Panc1 (cell line): Measurements from ENCODE around the gene DLG2. TPM values are rescaled to one million over a fixed set of nuclear protein-coding genes. Genes with fewer than 3 reads are reported as not detected.

Experiments used
- ATAC-seq: fragments of 200-7000 bp; cut with Tn5 transposase; 2 replicates; pipeline ENCODE4 v1.9.1; 2020; ENCODE audit warnings: mild to moderate bottlenecking, moderate library complexity
- BruUV-seq: library from RNA; stranded (reverse); fragments of 400-500 nt; replicated peaks from 2 replicates; lab custom pipeline; 2021; lab: Mats Ljungman, UMichigan
- CTCF ChIA-PET: fragments of 300-600 bp; sonication (Branson Sonifier 250); formaldehyde crosslinking; loops from one replicate; lab custom pipeline; 2022; ENCODE audit warnings: antibody characterized with exemption; lab: Charles Lee
- POLR2A ChIA-PET: fragments of 300-600 bp; sonication (Branson Sonifier 250); formaldehyde crosslinking; loops from one replicate; lab custom pipeline; 2022; ENCODE audit warnings: antibody characterized with exemption; lab: Charles Lee
- DNase-seq: peaks from one replicate; pipeline ENCODE4 v3.0.0-alpha.2; 2010; ENCODE audit warnings: low read depth, low spot score
- H3K27ac ChIP-seq: 2 replicates; pipeline ENCODE4 v1.5.1; 2011; ENCODE audit warnings: mild to moderate bottlenecking, low read length, inconsistent platforms
- H3K27me3 ChIP-seq: fragments of 200-500 bp; sonication (Bioruptor generic); 2 replicates; pipeline ENCODE4 v1.6.0; 2014; ENCODE audit warnings: low read length, inconsistent platforms; ENCODE audit not compliant: control insufficient read depth, insufficient read depth
- H3K36me3 ChIP-seq: fragments of 200-500 bp; sonication (Bioruptor generic); 2 replicates; pipeline ENCODE4 v1.5.1; 2014; ENCODE audit warnings: inconsistent platforms, mild to moderate bottlenecking, low read length, moderate library complexity; ENCODE audit not compliant: control insufficient read depth, insufficient read depth
- H3K4me1 ChIP-seq: 2 replicates; pipeline ENCODE4 v1.5.1; 2011; ENCODE audit warnings: inconsistent platforms, mild to moderate bottlenecking, low read length, moderate library complexity; ENCODE audit not compliant: control insufficient read depth, insufficient read depth
- H3K4me3 ChIP-seq, 2 experiments: 2 replicates each; pipeline ENCODE4 v1.5.1; 2011 to 2012; ENCODE audit warnings: low read depth in 2 of 2, low read length in 2 of 2, mild to moderate bottlenecking in 2 of 2, inconsistent platforms in 1 of 2, moderate library complexity in 1 of 2
- H3K9me3 ChIP-seq: fragments of 200-500 bp; sonication (Bioruptor generic); 2 replicates; pipeline ENCODE4 v1.5.1; 2014; ENCODE audit warnings: low read depth, mild to moderate bottlenecking, inconsistent platforms, low read length, moderate library complexity; ENCODE audit not compliant: control insufficient read depth, insufficient read depth
- CTCF ChIP-seq: fragments of 450-650 bp; IDR thresholded peaks from 2 replicates; pipeline ENCODE4 v1.5.1; 2017; ENCODE audit warnings: mild to moderate bottlenecking
- POLR2AphosphoS5 ChIP-seq: IDR thresholded peaks from 2 replicates; pipeline ENCODE4 v1.6.1; 2012; ENCODE audit warnings: mild to moderate bottlenecking, low read depth, low read length, moderate library complexity
- REST ChIP-seq, 2 experiments: IDR thresholded peaks; 2 replicates each; pipeline ENCODE4 v1.6.1; 2011 to 2012; ENCODE audit warnings: low read depth in 2 of 2, control low read depth in 1 of 2, low read length in 1 of 2, mild to moderate bottlenecking in 1 of 2, moderate library complexity in 1 of 2; ENCODE audit not compliant: insufficient read depth in 1 of 2
- SIN3A ChIP-seq: IDR thresholded peaks from 2 replicates; pipeline ENCODE4 v1.6.1; 2012; ENCODE audit warnings: low read depth, mild to moderate bottlenecking, low read length, moderate library complexity, borderline replicate concordance; ENCODE audit not compliant: insufficient read depth
- TCF7L2 ChIP-seq: IDR thresholded peaks from 2 replicates; pipeline ENCODE4 v1.6.1; 2011; ENCODE audit warnings: mild to moderate bottlenecking, low read depth, low read length, inconsistent platforms
- in situ Hi-C: cut with HindIII; loops from 2 replicates; pipeline ENCODE4 v1.10.0; 2016; ENCODE audit warnings: low sequenced_read_pairs, low pct_unique_long_range_greater_than_20kb
- intact Hi-C: fragments of 100-400 bp; cut with micrococcal nuclease; formaldehyde crosslinking; loops from one replicate; pipeline ENCODE4 v1.10.0; 2022; ENCODE audit not compliant: unreplicated experiment
- total RNA-seq: library from RNA; stranded (reverse); gene quantifications from one replicate; pipeline ENCODE4 v1.2.1, GENCODE V29; 2021; ENCODE audit not compliant: unreplicated experiment

DLG2 gene
- total RNA-seq, 1 experiment from 2014 or later = 4.2 TPM

GRCh38 chr11:85595285-85595884 lies 31.8 kb downstream of the DLG2 start:
- Histone ChIP-seq H3K4me3 (no peak overlapping the region), H3K4me1 (no peaks in the 10 kb centered on the region), H3K9me3 (no peaks in the 10 kb centered on the region), H3K36me3 (no peaks in the 10 kb centered on the region), H3K27me3 (no peaks in the 10 kb centered on the region), H3K27ac (no peak overlapping the region)
- TF ChIP-seq CTCF (peak; percentile 73; the same call in 1 of the 2 replicates), REST (IDR thresholded peaks at IDR 0.05; ENCODE audit: insufficient read depth in 1 of 2, low read depth in 2 of 2, low read length in 1 of 2) (no peak), POLR2AphosphoS5 (no peak), SIN3A (no peak), TCF7L2 (no peak)
- DNase-seq (peak; percentile 17), ATAC-seq (peak; percentile 65; the same call in 1 of the 2 replicates)
- intact Hi-C loops = loop anchor here (5.0 to 10.0 kb wide), 2 partner anchors 67 to 229 kb away; no protein-coding TSS in a partner anchor
- no TSS peak for BruUV-seq
- in situ Hi-C loops = no loop called here
- CTCF ChIA-PET = interaction anchor here (0.5 kb wide), 1 partner anchor 158 kb away, joined by 5 read pairs; no protein-coding TSS in a partner anchor
- POLR2A ChIA-PET = no interaction called here

- TF ChIP-seq POLR2AphosphoS5 (no peak), TCF7L2 (no peak), CTCF (peak; percentile 39; the same call in 1 of the 2 replicates)
- Histone ChIP-seq H3K4me1 (no peaks in the 10 kb centered on the region), H3K27me3 (no peaks in the 10 kb centered on the region), H3K27ac (no peak overlapping the region), H3K9me3 (no peaks in the 10 kb centered on the region; the same call in 1 of the 2 replicates), H3K36me3 (no peaks in the 10 kb centered on the region), H3K4me3 (no peak overlapping the region)
- CTCF ChIA-PET = interaction anchor here (0.6 to 1.4 kb wide), 3 partner anchors 126 to 1033 kb away, joined by 4 to 7 read pairs (median 4); no protein-coding TSS in a partner anchor
- intact Hi-C loops (loop anchor here (1.0 to 10.0 kb wide), 3 partner anchors 234 to 1034 kb away; no protein-coding TSS in a partner anchor), in situ Hi-C loops (no loop called here)
- POLR2A ChIA-PET = no interaction called here
- peak; percentile 22 for DNase-seq
- peak; percentile 91 for ATAC-seq
- BruUV-seq = no TSS peak
Measured at GRCh38 chr11:85590848-85591483, 36.2 kb downstream of the DLG2 start.
